Cardiac muscle cell (in vitro differentiated cells and primary cell): ENCODE measurements around the gene MKLN1. TPM values are rescaled to one million over a fixed set of nuclear protein-coding genes. Genes with fewer than 3 reads are reported as not detected.

Source experiments
- DNase-seq, 2 donors: peaks; one replicate each; pipeline versions ENCODE4 v3.0.0 to v3.0.0-alpha.2; 2010 to 2017; ENCODE audit warnings: low read depth in 1 of 2, low spot score in 1 of 2
- H3K27ac ChIP-seq: fragments of 200-600 bp; sonication (generic); 2 replicates; pipeline ENCODE4 v1.5.1; 2016
- H3K27me3 ChIP-seq: fragments of 200-600 bp; sonication (generic); 2 replicates; pipeline ENCODE4 v1.6.0; 2016; ENCODE audit warnings: control low read depth
- H3K36me3 ChIP-seq: fragments of 200-600 bp; sonication (generic); 2 replicates; pipeline ENCODE4 v1.5.1; 2016; ENCODE audit warnings: control low read depth
- H3K4me1 ChIP-seq: fragments of 200-600 bp; sonication (generic); 2 replicates; pipeline ENCODE4 v1.8.1; 2017; ENCODE audit warnings: low read depth, mild to moderate bottlenecking, mixed run types
- H3K4me3 ChIP-seq: fragments of 200-600 bp; sonication (generic); 2 replicates; pipeline ENCODE4 v1.5.1; 2016; ENCODE audit warnings: mild to moderate bottlenecking
- H3K9me3 ChIP-seq: fragments of 200-600 bp; sonication (generic); 2 replicates; pipeline ENCODE4 v1.5.1; 2017; ENCODE audit warnings: low read depth, mild to moderate bottlenecking, control low read depth
- polyA plus RNA-seq: library from polyadenylated mRNA; unstranded; fragments of >200 nt; fragmentation: Nextera tagmentation; extraction: Ambion mirVana; gene quantifications from 2 replicates; pipeline ENCODE4 v1.2.1, GENCODE V29; 2016
- total RNA-seq: library from RNA; depleted of rRNA; stranded (reverse); fragments of >200 nt; gene quantifications from 2 replicates; pipeline ENCODE4 v1.2.3, GENCODE V29; 2016
- TF ChIP-seq, protein P1 (sequence below): IDR thresholded peaks from 2 replicates; pipeline ENCODE4 v1.5.1; 2012; ENCODE audit warnings: low read depth, mild to moderate bottlenecking, low read length

Gene MKLN1
- total and polyA plus RNA-seq, 2 experiments from 2014 or later, result 26.2 to 35.5 TPM

DNA sequence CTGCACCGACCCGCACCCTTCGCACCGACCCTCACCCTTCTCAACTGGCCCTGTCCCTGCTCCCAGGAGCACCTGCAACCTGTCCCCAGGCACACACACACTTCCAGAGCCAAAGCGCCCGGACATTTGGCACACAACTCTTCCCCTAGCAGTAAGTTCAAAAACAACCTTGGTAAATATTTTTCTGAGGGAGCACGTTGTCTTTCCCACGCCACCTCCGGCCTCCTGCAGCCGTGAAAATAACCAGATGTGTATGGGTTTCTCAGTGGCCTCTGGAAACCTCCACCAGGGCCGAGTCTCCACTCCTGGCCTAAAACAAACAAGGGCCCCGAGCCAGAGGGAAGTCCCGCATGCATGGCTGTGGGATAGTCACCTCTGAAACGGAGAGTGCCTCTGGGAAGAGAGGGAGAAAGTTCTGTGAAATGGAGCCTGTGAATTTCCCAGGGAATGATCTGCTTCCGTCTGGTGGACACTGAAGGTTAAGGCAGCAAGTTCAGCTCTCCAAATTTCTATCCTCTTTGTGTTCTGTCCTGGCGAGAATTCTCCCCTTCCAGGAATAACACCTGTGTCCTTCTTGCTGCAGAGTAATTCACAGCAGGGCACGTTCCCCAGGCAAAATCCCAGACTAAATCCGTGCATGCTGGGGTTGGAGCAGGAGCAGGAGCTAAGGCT, 213.0 kb downstream of the MKLN1 start:
- no peaks in the 10 kb centered on the region for H3K36me3 ChIP-seq
- H3K27me3 ChIP-seq, result no peaks in the 10 kb centered on the region
- H3K4me3 ChIP-seq, result no peak overlapping the region
- H3K9me3 ChIP-seq, result no peaks in the 10 kb centered on the region
- peaks cover 11% of the 10 kb centered on the region for H3K4me1 ChIP-seq
- no peak for DNase-seq
- peak overlapping the region; percentile 69 for H3K27ac ChIP-seq
- TF ChIP-seq, protein P1, sequence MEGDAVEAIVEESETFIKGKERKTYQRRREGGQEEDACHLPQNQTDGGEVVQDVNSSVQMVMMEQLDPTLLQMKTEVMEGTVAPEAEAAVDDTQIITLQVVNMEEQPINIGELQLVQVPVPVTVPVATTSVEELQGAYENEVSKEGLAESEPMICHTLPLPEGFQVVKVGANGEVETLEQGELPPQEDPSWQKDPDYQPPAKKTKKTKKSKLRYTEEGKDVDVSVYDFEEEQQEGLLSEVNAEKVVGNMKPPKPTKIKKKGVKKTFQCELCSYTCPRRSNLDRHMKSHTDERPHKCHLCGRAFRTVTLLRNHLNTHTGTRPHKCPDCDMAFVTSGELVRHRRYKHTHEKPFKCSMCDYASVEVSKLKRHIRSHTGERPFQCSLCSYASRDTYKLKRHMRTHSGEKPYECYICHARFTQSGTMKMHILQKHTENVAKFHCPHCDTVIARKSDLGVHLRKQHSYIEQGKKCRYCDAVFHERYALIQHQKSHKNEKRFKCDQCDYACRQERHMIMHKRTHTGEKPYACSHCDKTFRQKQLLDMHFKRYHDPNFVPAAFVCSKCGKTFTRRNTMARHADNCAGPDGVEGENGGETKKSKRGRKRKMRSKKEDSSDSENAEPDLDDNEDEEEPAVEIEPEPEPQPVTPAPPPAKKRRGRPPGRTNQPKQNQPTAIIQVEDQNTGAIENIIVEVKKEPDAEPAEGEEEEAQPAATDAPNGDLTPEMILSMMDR, result peak; percentile 11

DNA sequence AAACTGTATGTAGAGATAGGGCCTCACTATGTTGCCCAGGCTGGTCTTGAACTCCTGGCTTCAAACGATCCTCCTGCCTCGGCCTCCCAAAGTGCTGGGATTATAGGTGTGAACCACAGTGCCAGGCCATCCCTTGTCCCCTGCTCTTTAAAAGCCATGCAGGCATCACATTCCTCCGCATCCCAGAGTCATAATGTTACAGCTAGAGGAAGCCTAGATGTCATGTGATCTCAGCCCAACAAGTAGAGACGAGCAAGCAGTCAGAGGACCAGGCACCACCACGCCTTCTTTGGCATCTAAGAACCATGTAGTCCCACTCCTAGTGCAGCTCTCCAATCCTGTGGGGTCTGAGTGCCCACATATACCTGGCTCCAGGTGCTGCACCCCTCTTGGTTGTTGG, 215.6 kb downstream of the MKLN1 start:
- no peaks in the 10 kb centered on the region for H3K27me3 ChIP-seq
- no peaks in the 10 kb centered on the region for H3K9me3 ChIP-seq
- peaks cover 17% of the 10 kb centered on the region for H3K4me1 ChIP-seq
- TF ChIP-seq, protein P1, result no peak
- H3K4me3 ChIP-seq, result no peak overlapping the region
- H3K36me3 ChIP-seq, result no peaks in the 10 kb centered on the region
- no peak for DNase-seq
- H3K27ac ChIP-seq, result no peak overlapping the region

DNA sequence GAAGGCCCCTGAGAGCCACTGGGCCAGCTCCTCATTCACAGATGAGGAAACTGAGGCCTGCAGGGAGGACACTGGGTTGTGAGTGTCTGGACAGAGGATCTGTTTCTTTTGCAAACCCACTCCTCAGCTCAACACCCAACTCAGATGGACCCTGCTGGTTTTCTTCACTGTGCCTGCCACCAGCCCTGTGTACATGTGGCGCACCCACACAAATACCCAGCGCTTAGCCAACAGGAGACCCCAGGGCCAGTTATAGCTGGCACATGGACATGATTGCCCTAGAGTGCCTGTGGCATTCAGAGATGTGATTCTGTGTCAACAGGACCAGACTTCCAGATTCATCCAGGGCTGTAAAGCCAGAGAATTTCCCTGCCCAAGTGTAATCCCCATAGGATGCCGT, 216.3 kb downstream of the MKLN1 start:
- H3K9me3 ChIP-seq, result no peaks in the 10 kb centered on the region
- H3K4me1 ChIP-seq, result peaks cover 17% of the 10 kb centered on the region
- TF ChIP-seq, protein P1, result no peak
- H3K27ac ChIP-seq, result no peak overlapping the region
- no peaks in the 10 kb centered on the region for H3K36me3 ChIP-seq
- no peak for DNase-seq
- H3K4me3 ChIP-seq, result no peak overlapping the region
- H3K27me3 ChIP-seq, result no peaks in the 10 kb centered on the region

DNA sequence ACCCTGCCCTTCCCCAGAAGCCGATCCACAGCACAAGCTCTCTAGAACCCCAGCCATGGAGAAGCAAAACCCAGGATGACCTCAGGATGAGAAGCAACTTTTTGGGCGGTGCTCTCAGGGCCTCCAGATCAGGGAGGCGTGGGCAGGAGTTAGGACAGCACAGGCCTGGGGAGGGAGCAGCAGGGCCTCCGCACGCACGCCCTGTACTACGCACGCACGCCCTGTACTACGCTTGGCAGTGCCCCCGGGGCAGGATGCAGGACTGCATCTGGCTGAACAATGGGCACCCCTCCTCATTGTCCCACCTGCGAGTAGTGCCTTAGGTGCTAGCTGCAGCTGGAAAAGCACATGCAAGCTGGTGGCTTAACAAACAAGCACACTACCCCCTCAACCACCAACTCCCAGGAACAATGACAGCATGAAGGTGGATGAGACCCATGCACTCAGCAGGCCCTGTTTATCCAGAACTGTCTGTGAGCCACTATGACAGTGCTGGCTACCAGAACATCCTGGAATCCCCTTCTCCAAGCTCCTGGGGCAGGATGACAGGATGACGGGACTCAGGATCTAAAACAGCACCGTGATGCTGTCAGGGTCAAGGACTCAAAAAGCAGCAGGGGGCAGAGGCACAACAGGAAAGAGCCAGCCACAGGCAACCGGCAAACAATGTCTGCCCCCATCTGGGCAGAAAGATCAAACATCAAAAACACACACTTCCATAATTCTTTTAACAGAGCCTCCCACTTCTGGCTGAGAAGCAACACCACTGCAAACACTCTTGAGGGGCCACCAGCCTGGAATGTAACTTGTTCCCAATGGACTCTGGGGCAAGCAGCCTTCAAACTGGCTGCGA, 217.0 kb downstream of the MKLN1 start:
- TF ChIP-seq, protein P1, result peak; percentile 32
- H3K9me3 ChIP-seq, result no peaks in the 10 kb centered on the region
- H3K36me3 ChIP-seq, result no peaks in the 10 kb centered on the region
- no peak overlapping the region for H3K4me3 ChIP-seq
- no peaks in the 10 kb centered on the region for H3K27me3 ChIP-seq
- peaks cover 17% of the 10 kb centered on the region for H3K4me1 ChIP-seq
- peak overlapping the region; percentile 68 for H3K27ac ChIP-seq
- DNase-seq, result peak; percentile 35 to 73

DNA sequence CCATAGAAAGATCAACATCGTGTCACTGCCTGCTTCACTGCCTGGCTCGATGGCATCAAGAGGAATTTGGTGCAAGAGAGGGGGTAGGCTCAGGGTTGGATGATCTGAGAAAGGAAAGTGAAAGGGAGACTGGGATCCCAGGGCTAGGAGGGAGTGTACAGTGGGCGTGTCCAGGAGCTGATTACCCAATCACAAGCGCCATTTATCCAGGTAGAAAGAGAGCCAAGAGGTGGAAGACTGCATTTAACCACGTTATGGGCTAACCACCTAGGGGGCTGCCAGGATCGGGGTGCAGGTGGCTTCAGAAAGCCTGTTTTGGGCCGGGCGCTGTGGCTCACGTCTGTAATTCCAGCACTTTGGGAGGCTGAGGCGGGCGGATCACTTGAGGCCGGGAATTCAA, 218.4 kb downstream of the MKLN1 start:
- Histone ChIP-seq H3K9me3 (no peaks in the 10 kb centered on the region), H3K27me3 (no peaks in the 10 kb centered on the region), H3K27ac (peak overlapping the region; percentile 68), H3K4me1 (peaks cover 17% of the 10 kb centered on the region), H3K36me3 (no peaks in the 10 kb centered on the region), H3K4me3 (no peak overlapping the region)
- DNase-seq, result no peak
- TF ChIP-seq, protein P1, result no peak

Other genes starting within 250 kb of the MKLN1 start
- 52.5 and 58.5 TPM in 2 replicates for gene PODXL, start 228.8 kb downstream of the MKLN1 start, total RNA-seq
- gene PODXL, start 228.8 kb downstream of the MKLN1 start, polyA plus RNA-seq, result 24.1 and 28.1 TPM in 2 replicates